Measurements from ENCODE around the gene SIMC1.

DNA sequence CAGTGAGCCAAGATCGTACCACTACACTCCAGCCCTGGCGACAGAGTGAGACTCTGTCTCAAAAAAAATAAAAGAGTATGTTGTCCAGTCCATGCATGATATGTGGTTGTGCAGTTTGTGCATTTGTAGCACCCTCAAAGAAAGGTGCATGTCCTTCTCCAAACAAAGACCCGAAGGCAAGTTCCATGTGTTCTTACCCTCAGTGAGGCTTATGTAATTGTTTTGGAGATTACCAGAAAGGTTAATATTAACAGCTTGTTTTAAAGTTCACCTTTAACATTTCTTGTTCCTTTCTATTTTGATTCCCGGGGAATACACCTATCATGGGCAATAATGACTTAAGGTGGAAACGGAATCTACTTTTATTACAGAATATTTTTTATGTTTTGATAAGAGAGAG lies 101.1 kb downstream of the SIMC1 start:
- TF ChIP-seq, protein P1, sequence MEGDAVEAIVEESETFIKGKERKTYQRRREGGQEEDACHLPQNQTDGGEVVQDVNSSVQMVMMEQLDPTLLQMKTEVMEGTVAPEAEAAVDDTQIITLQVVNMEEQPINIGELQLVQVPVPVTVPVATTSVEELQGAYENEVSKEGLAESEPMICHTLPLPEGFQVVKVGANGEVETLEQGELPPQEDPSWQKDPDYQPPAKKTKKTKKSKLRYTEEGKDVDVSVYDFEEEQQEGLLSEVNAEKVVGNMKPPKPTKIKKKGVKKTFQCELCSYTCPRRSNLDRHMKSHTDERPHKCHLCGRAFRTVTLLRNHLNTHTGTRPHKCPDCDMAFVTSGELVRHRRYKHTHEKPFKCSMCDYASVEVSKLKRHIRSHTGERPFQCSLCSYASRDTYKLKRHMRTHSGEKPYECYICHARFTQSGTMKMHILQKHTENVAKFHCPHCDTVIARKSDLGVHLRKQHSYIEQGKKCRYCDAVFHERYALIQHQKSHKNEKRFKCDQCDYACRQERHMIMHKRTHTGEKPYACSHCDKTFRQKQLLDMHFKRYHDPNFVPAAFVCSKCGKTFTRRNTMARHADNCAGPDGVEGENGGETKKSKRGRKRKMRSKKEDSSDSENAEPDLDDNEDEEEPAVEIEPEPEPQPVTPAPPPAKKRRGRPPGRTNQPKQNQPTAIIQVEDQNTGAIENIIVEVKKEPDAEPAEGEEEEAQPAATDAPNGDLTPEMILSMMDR (IDR thresholded peaks at IDR 0.05; ENCODE audit: low read length), result no peak
- no peak for TF ChIP-seq EZH2 (IDR thresholded peaks at IDR 0.05; ENCODE audit: borderline replicate concordance, low read length)
